T-cell (primary cell): ENCODE measurements around the gene ARHGAP15. TPM values are rescaled to one million over a fixed set of nuclear protein-coding genes. Genes with fewer than 3 reads are reported as not detected.

Source experiments
- ATAC-seq, 4 experiments: fragments of 200-7000 bp in 3 of 4; fragments of 150-1000 bp in 1 of 4; cut with Tn5 transposase; replicated peaks in 1 of 4; 1 replicate in 3 of 4; 2 replicates in 1 of 4; pipeline ENCODE4 v1.10.0; 2021; ENCODE audit warnings: moderate library complexity in 3 of 4, mild to moderate bottlenecking in 2 of 4, moderate number of reproducible peaks in 1 of 4
- CTCF ChIA-PET, 2 donors: fragments of 300-600 bp; sonication (Branson Sonifier 250); formaldehyde crosslinking; loops; one replicate each; lab custom pipeline; 2022; ENCODE audit warnings: antibody characterized with exemption in 2 of 2; lab: Charles Lee
- POLR2A ChIA-PET, 2 donors: fragments of 300-600 bp; sonication (Branson Sonifier 250); formaldehyde crosslinking; loops; one replicate each; lab custom pipeline; 2022; ENCODE audit warnings: antibody characterized with exemption in 2 of 2; lab: Charles Lee
- DNase-seq, 35 experiments: peaks; one replicate each; pipeline versions ENCODE4 v3.0.0 to v3.0.0-alpha.2; 2013 to 2023
- H3K27ac ChIP-seq: one replicate; pipeline ENCODE4 v1.5.1; 2013; ENCODE audit warnings: low read length
- H3K27me3 ChIP-seq, 2 experiments: replicated peaks in 1 of 2; 1 replicate in 1 of 2; 2 replicates in 1 of 2; pipeline versions ENCODE4 v1.6.1 to v1.7.0; 2013; ENCODE audit warnings: low read length in 1 of 2, mixed read lengths in 1 of 2; ENCODE audit not compliant: control insufficient read depth in 2 of 2, insufficient read depth in 2 of 2; ENCODE audit errors: extremely low read depth in 1 of 2
- H3K36me3 ChIP-seq, 2 donors: 1 replicate in 1 of 2; 2 replicates in 1 of 2; pipeline versions ENCODE4 v1.6.1 to v1.7.0; 2013; ENCODE audit warnings: low read length in 1 of 2; ENCODE audit not compliant: control insufficient read depth in 2 of 2, insufficient read depth in 1 of 2; ENCODE audit errors: extremely low read depth in 1 of 2
- H3K4me1 ChIP-seq, 2 experiments: 1 replicate in 1 of 2; 2 replicates in 1 of 2; pipeline versions ENCODE4 v1.6.1 to v1.7.0; 2013; ENCODE audit warnings: low read length in 2 of 2, mixed read lengths in 1 of 2; ENCODE audit not compliant: insufficient read depth in 2 of 2, control insufficient read depth in 1 of 2; ENCODE audit errors: extremely low read depth in 1 of 2
- H3K4me3 ChIP-seq, 2 donors: 1 replicate in 1 of 2; 2 replicates in 1 of 2; pipeline versions ENCODE4 v1.5.1 to v1.7.0; 2013; ENCODE audit warnings: mild to moderate bottlenecking in 2 of 2, low read length in 1 of 2, moderate library complexity in 1 of 2; ENCODE audit not compliant: control insufficient read depth in 1 of 2; ENCODE audit errors: extremely low read depth in 1 of 2
- H3K9me3 ChIP-seq: 2 replicates; pipeline ENCODE4 v1.7.0; 2013
- H3K27ac Mint-ChIP-seq, 2 donors: one replicate each; pipeline ENCODE4 v1.8.0; 2020 to 2021; ENCODE audit warnings: mild to moderate bottlenecking in 2 of 2, mixed read lengths in 2 of 2
- H3K27me3 Mint-ChIP-seq, 2 donors: one replicate each; pipeline ENCODE4 v1.8.0; 2021 to 2022; ENCODE audit warnings: mixed read lengths in 2 of 2
- H3K36me3 Mint-ChIP-seq: one replicate; pipeline ENCODE4 v1.8.0; 2021; ENCODE audit warnings: mixed read lengths
- H3K4me1 Mint-ChIP-seq, 3 donors: one replicate each; pipeline ENCODE4 v1.8.0; 2020 to 2022; ENCODE audit warnings: mixed read lengths in 3 of 3, mild to moderate bottlenecking in 1 of 3
- H3K4me3 Mint-ChIP-seq, 3 donors: one replicate each; pipeline ENCODE4 v1.8.0; 2020 to 2022; ENCODE audit warnings: mild to moderate bottlenecking in 3 of 3, mixed read lengths in 3 of 3, moderate library complexity in 3 of 3
- H3K9me3 Mint-ChIP-seq, 3 donors: one replicate each; pipeline ENCODE4 v1.8.0; 2020 to 2022; ENCODE audit warnings: mixed read lengths in 3 of 3
- WGBS: methylation state at CpG from one replicate; pipeline ENCODE4 v1.1.5; 2013; ENCODE audit warnings: missing lambda C conversion rate; ENCODE audit not compliant: insufficient coverage; 5-methylcytosine and 5-hydroxymethylcytosine counted together
- total RNA-seq, 35 experiments: library from RNA in 6 of 35; stranded (reverse) in 6 of 35; fragments of 120-200 nt in 1 of 35; gene quantifications; one replicate each; pipeline versions ENCODE4 v1.2.1 to v1.2.4 and lab custom pipeline; 2013 to 2026

Gene ARHGAP15
- total RNA-seq, 5 donors from 2014 or later (not counting 1 experiment from before 2014, with no cell fraction given), result 154 to 271 (median 188) TPM

GRCh38 chr2:143262389-143262788, 133.2 kb downstream of the ARHGAP15 start:
- H3K36me3 ChIP-seq, result peaks cover 0 to 4% of the 10 kb centered on the region in 2 donors
- H3K27me3 ChIP-seq, result no peaks in the 10 kb centered on the region
- H3K4me3 ChIP-seq, result no peak overlapping the region
- DNase-seq (no peak), ATAC-seq (peak in 2 of 4 experiments; percentile 14 to 24)
- Mint-ChIP-seq H3K4me3 (peak overlapping the region in 2 of 3 donors; percentile 15 to 55), H3K27ac (peak overlapping the region; percentile 96 to 98), H3K9me3 (peaks cover 4 to 7% (median 6%) of the 10 kb centered on the region in 3 donors), H3K36me3 (peaks cover 28% of the 10 kb centered on the region), H3K27me3 (no peaks in the 10 kb centered on the region), H3K4me1 (peaks cover 63 to 70% (median 67%) of the 10 kb centered on the region in 3 donors)
- no peaks in the 10 kb centered on the region for H3K9me3 ChIP-seq
- peaks cover 36 to 39% of the 10 kb centered on the region in 2 experiments for H3K4me1 ChIP-seq
- ChIA-PET POLR2A (interaction anchor here (0.7 to 1.2 kb wide), 5 partner anchors 22 to 254 kb away, joined by 4 to 10 read pairs (median 7); partner anchors contain the start of gene ARHGAP15 (in 1 of the 2)), CTCF (interaction anchor here (0.7 to 3.0 kb wide), 16 partner anchors 11 to 922 kb away, joined by 3 to 39 read pairs (median 4); partner anchors contain the start of gene ARHGAP15 (in 1 of the 2))
- WGBS, result no CpG with 5 or more reads among the region's 4 CpGs
- peak overlapping the region; percentile 77 for H3K27ac ChIP-seq

GRCh38 chr2:143263066-143263625, 133.9 kb downstream of the ARHGAP15 start:
- H3K9me3 ChIP-seq, result no peaks in the 10 kb centered on the region
- ATAC-seq, result no peak
- H3K4me3 Mint-ChIP-seq, result peak overlapping the region in 1 of 3 donors; percentile 55
- peak overlapping the region; percentile 77 for H3K27ac ChIP-seq
- DNase-seq, result no peak
- CTCF ChIA-PET, result interaction anchor here (0.7 to 3.0 kb wide), 4 partner anchors 11 to 194 kb away, joined by 3 to 18 read pairs (median 4); no protein-coding TSS in a partner anchor
- H3K27me3 ChIP-seq, result no peaks in the 10 kb centered on the region
- H3K36me3 ChIP-seq, result peaks cover 0 to 4% of the 10 kb centered on the region in 2 donors
- peaks cover 28% of the 10 kb centered on the region for H3K36me3 Mint-ChIP-seq
- H3K4me3 ChIP-seq, result no peak overlapping the region
- H3K4me1 ChIP-seq, result peaks cover 30 to 31% of the 10 kb centered on the region in 2 experiments
- POLR2A ChIA-PET, result no interaction called here
- peak overlapping the region; percentile 96 to 98 for H3K27ac Mint-ChIP-seq
- H3K27me3 Mint-ChIP-seq, result no peaks in the 10 kb centered on the region
- WGBS, result no CpG with 5 or more reads among the region's 2 CpGs
- peaks cover 56 to 64% (median 60%) of the 10 kb centered on the region in 3 donors for H3K4me1 Mint-ChIP-seq
- H3K9me3 Mint-ChIP-seq, result peaks cover 4 to 7% (median 6%) of the 10 kb centered on the region in 3 donors

GRCh38 chr2:143264851-143265250, 135.6 kb downstream of the ARHGAP15 start:
- Histone ChIP-seq H3K27ac (no peak overlapping the region), H3K27me3 (no peaks in the 10 kb centered on the region), H3K36me3 (peaks cover 2 to 4% of the 10 kb centered on the region in 2 donors), H3K4me3 (no peak overlapping the region), H3K9me3 (no peaks in the 10 kb centered on the region), H3K4me1 (peaks cover 15 to 26% of the 10 kb centered on the region in 2 experiments)
- WGBS, result no CpG with 5 or more reads among the region's 2 CpGs
- DNase-seq (no peak), ATAC-seq (no peak)
- H3K27me3 Mint-ChIP-seq, result no peaks in the 10 kb centered on the region
- no peak overlapping the region for H3K4me3 Mint-ChIP-seq
- H3K9me3 Mint-ChIP-seq, result peaks cover 4 to 7% (median 6%) of the 10 kb centered on the region in 3 donors
- POLR2A ChIA-PET, result interaction anchor here (0.6 to 1.5 kb wide), 7 partner anchors 11 to 146 kb away, joined by 3 to 6 read pairs (median 3); no protein-coding TSS in a partner anchor
- peaks cover 42 to 52% (median 45%) of the 10 kb centered on the region in 3 donors for H3K4me1 Mint-ChIP-seq
- peaks cover 28% of the 10 kb centered on the region for H3K36me3 Mint-ChIP-seq
- CTCF ChIA-PET, result interaction anchor here (0.7 to 2.1 kb wide), 14 partner anchors 11 to 156 kb away, joined by 3 to 8 read pairs (median 4); no protein-coding TSS in a partner anchor
- H3K27ac Mint-ChIP-seq, result no peak overlapping the region

GRCh38 chr2:143279672-143280071, 150.5 kb downstream of the ARHGAP15 start:
- peaks cover 67 to 85% (median 79%) of the 10 kb centered on the region in 3 donors for H3K4me1 Mint-ChIP-seq
- peaks cover 32% of the 10 kb centered on the region for H3K36me3 Mint-ChIP-seq
- no peak overlapping the region for H3K4me3 Mint-ChIP-seq
- peak overlapping the region; percentile 45 for H3K27ac Mint-ChIP-seq
- H3K27me3 Mint-ChIP-seq, result no peaks in the 10 kb centered on the region
- ATAC-seq, result no peak
- H3K4me3 ChIP-seq, result no peak overlapping the region
- no peaks in the 10 kb centered on the region for H3K9me3 ChIP-seq
- ChIA-PET CTCF (interaction anchor here (0.6 to 3.2 kb wide), 13 partner anchors 14 to 245 kb away, joined by 3 to 13 read pairs (median 4); no protein-coding TSS in a partner anchor), POLR2A (interaction anchor here (0.6 to 1.0 kb wide), 6 partner anchors 10 to 1244 kb away, joined by 3 to 4 read pairs (median 4); no protein-coding TSS in a partner anchor)
- no peaks in the 10 kb centered on the region for H3K4me1 ChIP-seq
- no peaks in the 10 kb centered on the region for H3K27me3 ChIP-seq
- no peak for DNase-seq
- H3K27ac ChIP-seq, result no peak overlapping the region
- no peaks in the 10 kb centered on the region for H3K9me3 Mint-ChIP-seq
- H3K36me3 ChIP-seq, result no peaks in the 10 kb centered on the region

- no peaks in the 10 kb centered on the region for H3K36me3 ChIP-seq
- no peak overlapping the region for H3K4me3 Mint-ChIP-seq
- ATAC-seq (no peak), DNase-seq (no peak)
- H3K27ac Mint-ChIP-seq, result peak overlapping the region in 1 of 2 donors; percentile 45
- H3K4me3 ChIP-seq, result no peak overlapping the region
- no peaks in the 10 kb centered on the region for H3K4me1 ChIP-seq
- H3K36me3 Mint-ChIP-seq, result peaks cover 28% of the 10 kb centered on the region
- ChIA-PET POLR2A (interaction anchor here (0.6 to 1.0 kb wide), 7 partner anchors 10 to 1244 kb away, joined by 3 to 4 read pairs (median 4); no protein-coding TSS in a partner anchor), CTCF (interaction anchor here (0.5 to 3.2 kb wide), 12 partner anchors 13 to 245 kb away, joined by 3 to 13 read pairs (median 4); no protein-coding TSS in a partner anchor)
- H3K9me3 ChIP-seq, result no peaks in the 10 kb centered on the region
- 100% methylated on average over 1 of the region's 3 CpGs for WGBS
- H3K27me3 ChIP-seq, result no peaks in the 10 kb centered on the region
- no peaks in the 10 kb centered on the region for H3K9me3 Mint-ChIP-seq
- H3K27me3 Mint-ChIP-seq, result no peaks in the 10 kb centered on the region
- no peak overlapping the region for H3K27ac ChIP-seq
- H3K4me1 Mint-ChIP-seq, result peaks cover 62 to 82% (median 74%) of the 10 kb centered on the region in 3 donors
Measured at GRCh38 chr2:143280097-143280757, 151.0 kb downstream of the ARHGAP15 start.

GRCh38 chr2:143282684-143283083, 153.5 kb downstream of the ARHGAP15 start:
- DNase-seq (peak in 11 of 35 experiments; percentile 2 to 50 (median 15)), ATAC-seq (no peak)
- Mint-ChIP-seq H3K36me3 (peaks cover 19% of the 10 kb centered on the region), H3K9me3 (no peaks in the 10 kb centered on the region), H3K27ac (peak overlapping the region in 1 of 2 donors; percentile 11), H3K27me3 (no peaks in the 10 kb centered on the region), H3K4me1 (peaks cover 45 to 69% (median 58%) of the 10 kb centered on the region in 3 donors), H3K4me3 (no peak overlapping the region)
- H3K36me3 ChIP-seq, result peaks cover 0 to under 1% of the 10 kb centered on the region in 2 donors
- ChIA-PET CTCF (interaction anchor here in 1 of 2 donors (1.6 to 2.7 kb wide), 2 partner anchors 122 to 248 kb away, joined by 4 to 26 read pairs; no protein-coding TSS in a partner anchor), POLR2A (no interaction called here)
- no peak overlapping the region for H3K4me3 ChIP-seq
- no peaks in the 10 kb centered on the region for H3K9me3 ChIP-seq
- no peaks in the 10 kb centered on the region for H3K27me3 ChIP-seq
- H3K27ac ChIP-seq, result no peak overlapping the region
- WGBS, result 100% methylated on average over 1 of the region's 6 CpGs
- H3K4me1 ChIP-seq, result no peaks in the 10 kb centered on the region
